Stimulated activated CD8-positive, alpha-beta memory T cell treated with anti-CD3 and anti-CD28 coated beads, Interleukin-12 subunit alpha, Interleukin-12 subunit beta, amount 100 ng/mL, for 4 hours (primary cell): Measurements from ENCODE around the gene TLX2.
A peak's percentile ranks its signal among the peaks of the same experiment; 100 is the strongest.

Experiments
- DNase-seq: peaks from one replicate; pipeline ENCODE4 v3.0.0-alpha.2; 2020; ENCODE audit warnings: low read depth

The TLX2 gene

DNA sequence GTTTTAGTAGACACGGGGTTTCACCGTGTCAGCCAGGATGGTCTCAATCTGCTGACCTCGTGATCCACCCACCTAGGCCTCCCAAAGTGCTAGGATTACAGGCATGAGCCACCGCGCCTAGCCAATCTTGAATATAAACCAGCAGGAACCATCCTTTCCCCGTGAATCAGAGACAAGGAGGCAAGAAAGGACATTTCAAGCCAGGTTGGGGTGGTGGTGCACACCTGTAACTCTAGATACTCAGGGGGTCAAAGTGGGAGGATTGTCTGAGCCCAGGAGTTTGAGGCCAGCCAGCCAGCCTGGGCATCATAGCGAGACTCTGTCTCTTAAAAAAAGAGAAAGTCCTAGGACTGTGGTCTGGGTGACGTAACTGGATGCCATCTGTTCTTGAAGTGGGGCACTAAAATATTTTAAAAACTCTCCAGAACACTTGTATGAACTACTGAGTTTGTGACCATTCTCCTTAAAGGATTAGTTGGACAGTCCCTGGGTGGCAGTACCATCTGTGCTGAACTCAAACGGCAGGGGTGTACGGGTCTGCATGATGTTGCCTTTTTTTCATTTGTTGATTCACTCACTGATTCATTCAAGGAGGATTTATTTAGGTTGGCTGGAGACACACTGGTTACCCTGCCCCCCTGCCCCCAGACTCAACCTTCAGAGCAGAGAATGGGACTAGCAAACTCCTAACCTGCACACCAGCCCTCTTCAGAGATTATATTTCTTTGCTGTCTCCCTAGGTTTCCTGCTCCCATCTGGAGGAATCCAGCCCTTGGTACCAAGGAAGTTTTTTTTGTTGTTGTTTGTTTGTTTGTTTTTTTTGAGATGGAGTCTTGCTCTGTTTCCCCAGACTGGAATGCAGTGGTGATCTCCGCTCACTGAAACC, 2.9 kb upstream of the TLX2 start:
- DNase-seq, result no peak

DNA sequence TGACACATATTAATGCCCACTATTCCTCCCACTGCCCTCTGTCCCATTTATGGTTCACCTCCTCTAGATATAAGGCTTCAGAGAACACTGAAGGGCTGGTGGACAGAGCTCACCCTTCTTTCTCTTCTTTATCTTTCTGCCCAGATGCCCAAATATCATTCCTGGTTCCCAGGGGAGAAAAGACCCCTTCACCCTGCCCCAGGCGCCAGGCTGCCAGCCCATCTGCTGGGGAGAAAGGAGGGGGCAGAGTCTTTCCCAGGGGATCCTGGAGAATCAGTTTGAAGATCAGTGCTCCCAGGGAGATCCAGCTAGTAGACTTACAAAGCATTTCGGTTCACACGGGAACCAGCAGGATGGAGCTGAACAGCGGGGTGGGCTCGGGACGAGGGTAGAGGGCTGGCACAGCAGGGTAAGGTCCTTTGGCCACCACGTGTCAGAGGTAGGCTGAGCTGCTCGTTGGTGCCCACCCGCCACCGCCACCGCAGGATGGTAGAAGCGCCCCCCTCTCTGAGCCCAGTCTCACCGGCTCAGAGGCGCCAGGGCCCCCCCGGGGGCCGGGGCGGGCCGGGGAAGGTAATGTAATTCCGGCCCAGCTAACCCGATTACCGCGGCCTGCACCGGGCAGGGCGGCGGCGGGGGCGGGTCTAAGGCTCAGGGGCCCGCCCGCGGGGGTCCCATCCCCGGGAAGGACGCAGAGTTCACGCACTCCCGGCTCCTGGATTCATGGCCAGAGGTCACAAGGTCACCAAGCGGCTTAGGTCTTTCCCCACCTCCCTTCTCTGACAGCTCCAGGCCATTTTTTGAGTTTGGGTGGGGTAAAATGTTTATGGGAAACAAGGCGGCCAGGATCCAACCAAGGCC, 1.3 kb upstream of the TLX2 start:
- no peak for DNase-seq

DNA sequence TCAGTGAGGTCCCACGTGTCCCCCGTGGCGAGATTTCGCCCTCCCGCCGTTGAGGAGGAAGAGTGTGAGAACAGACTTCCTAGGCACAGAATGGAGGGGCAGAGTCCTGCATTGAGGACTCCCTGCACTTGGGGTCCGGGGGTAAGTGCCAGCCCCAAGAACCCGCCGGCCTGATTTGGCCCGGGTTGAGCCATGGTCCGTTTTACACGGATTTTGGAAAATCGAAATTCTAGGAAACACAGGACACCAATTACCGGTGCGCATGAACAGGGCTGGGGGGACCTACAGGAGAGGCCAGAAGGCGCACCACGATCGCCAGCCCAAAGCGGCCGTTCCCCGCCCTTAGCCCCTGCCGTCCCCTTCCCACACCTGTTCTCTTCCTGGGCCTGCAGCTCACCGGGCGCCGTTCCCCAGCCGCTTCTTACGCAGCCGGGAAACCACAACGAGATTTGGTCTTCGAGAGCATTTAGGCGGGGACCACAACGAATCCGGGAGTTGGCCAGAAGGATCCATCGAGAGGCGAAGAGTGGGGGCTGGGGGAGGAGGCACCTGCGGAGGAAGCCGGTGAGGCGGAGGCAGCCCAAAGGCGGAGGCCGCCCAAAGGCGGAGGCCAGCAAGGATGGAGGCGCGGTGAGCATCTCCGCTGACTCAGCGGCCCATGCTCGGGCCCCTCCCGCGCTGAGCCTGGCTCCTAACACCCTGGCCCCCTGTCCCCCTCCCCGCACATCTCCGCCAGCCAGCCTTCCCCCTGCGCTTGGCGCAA, 464 bp upstream of the TLX2 start:
- DNase-seq, result no peak

DNA sequence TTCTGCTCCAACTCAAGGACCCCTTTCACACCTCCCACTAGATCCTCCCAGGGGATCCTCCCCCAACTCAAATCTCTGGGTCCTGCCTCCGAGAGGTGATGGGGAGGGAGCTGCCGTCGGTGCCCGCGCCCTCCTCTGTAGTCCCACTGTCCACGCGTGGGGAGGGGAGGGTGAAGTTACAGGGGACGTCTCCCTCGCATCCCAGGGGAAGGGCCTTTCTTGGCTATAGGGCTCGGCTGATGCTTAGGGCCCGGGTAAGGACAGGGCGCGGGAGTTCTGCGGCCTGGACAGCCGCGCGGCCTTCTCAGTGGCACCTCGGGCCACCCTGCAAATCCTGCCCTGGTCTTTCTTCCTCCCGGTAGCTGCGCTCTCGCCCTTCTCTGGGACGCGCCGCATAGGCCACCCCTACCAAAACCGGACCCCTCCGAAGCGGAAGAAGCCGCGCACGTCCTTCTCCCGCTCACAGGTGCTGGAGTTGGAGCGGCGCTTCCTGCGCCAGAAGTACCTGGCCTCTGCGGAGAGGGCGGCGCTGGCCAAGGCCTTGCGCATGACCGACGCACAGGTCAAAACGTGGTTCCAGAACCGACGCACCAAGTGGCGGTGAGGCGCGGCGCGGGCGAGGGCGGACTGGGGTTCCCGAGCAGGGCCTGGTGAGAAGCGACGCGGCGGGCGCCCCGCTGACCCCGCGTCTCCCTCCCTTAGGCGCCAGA, 1.2 kb downstream of the TLX2 start:
- no peak for DNase-seq

DNA sequence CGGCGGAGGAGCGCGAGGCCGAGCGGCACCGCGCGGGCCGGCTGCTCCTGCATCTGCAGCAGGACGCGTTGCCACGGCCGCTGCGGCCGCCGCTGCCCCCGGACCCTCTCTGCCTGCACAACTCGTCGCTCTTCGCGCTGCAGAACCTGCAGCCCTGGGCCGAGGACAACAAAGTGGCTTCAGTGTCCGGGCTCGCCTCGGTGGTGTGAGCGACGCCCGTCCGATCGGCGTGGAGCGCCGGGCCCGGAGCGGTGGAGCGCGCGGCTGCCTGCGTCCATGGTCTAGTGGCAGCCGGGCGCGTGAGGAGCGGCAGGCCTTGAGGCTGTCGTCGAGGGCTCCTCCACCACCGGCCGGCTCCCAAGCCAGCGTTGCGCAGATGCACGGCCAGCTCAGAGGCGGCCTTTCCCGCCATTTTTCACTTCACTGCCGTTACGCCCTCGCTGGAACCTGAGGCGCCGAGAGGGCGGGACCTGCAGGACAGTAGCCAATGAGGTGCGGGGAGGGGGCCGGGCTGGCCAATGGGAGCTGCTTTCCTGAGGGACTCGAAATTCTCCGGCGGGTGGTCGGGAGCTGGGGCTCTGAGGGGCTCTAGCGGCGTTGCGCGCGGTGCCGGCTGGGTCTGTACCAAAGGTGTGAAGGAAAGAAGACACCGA, 1.9 kb downstream of the TLX2 start:
- peak; percentile 57 for DNase-seq

DNA sequence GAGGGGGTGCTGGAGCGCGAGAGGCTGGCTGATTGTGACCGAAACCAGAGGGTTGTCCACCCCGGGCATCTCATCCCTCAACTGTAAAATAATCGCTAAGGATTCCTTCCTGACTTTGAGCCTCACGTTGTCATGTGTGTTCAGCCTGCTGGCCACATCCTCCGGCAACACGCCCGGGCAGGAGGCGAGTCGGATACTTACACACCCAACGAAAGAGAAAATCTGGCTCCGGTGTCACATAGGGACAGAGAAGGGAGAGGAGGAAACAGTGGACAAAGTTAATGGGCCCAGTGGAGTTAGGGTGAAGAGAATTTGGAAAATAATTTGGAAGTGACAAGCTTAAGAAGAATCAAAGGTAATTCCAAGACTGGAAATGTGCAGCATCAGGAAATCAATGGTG, 2.4 kb downstream of the TLX2 start:
- no peak for DNase-seq

DNA sequence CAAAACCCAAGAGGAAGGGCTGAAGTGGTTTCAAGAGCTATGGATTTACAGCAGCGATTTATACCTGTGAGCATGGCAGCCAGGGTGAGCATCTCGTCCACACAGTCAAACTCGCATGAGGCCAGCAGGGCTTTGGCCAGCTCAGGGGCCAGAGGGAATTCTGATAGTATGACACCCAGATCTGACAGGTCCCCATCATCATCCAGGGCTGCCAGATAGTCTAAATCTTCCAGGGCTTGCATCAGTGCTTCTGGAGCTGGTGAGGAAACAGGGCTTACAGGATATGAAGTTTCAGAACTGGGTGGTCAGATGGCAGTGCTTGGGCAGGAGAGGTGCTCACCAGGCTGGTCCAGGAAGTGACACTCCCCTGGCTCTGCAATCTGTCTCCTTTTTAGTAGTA, 8.3 kb downstream of the TLX2 start:
- no peak for DNase-seq

DNA sequence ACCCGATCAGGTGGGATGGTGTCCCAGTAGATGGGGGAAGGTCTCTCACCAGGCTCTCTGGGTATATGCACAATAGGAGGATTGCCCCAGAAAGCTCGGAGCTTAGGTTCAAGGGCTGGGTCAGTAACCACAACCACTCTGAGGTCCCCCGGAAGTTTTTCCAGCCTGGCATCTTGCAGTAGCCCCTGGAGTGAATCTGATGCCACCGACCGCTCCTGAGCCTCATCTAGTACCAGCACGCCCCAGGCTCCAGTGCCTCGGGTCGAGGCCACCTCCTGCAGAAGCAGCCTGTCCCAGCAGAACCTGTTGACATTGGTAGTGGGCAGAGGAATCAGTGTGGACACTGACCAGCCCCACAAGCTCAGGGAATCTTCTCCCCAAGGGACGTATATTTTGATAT, 9.8 kb downstream of the TLX2 start:
- no peak for DNase-seq

DNA sequence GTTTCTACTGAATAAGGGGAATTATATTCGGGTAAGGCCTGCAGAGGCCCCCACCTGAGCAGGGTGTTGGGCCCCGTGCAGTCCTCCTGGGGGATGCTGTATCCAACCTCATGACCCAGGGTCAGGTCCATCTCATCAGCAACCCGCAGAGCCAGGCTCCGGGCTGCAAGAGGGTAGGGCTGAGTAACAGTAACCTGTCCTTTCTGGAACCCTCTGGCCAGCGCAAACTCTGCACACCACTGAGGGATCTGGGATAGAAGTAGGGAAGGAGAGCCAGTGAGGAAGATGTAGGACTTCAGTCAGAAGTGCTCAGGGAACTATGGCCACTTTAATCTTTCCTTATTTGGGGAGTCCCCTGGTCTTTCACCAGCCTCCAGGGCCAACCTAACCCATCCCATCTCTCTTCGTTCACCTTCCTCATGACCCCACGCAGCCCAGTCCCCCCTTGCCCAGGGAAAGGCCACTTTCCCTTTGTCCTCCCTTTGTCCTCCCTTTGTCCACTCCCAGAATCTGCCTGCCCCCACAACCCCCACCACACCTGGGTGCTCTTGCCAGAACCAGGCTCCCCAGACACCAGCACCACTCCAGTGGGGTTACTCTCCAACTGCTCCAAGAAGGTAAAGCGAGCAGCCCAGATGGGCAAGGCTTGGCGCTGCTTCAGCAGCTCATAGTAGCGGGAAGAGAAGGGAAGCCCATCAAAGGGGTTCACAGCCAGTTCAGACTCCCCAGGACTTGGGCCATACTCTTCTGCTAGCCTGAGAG, 10.9 kb downstream of the TLX2 start:
- DNase-seq, result no peak

DNA sequence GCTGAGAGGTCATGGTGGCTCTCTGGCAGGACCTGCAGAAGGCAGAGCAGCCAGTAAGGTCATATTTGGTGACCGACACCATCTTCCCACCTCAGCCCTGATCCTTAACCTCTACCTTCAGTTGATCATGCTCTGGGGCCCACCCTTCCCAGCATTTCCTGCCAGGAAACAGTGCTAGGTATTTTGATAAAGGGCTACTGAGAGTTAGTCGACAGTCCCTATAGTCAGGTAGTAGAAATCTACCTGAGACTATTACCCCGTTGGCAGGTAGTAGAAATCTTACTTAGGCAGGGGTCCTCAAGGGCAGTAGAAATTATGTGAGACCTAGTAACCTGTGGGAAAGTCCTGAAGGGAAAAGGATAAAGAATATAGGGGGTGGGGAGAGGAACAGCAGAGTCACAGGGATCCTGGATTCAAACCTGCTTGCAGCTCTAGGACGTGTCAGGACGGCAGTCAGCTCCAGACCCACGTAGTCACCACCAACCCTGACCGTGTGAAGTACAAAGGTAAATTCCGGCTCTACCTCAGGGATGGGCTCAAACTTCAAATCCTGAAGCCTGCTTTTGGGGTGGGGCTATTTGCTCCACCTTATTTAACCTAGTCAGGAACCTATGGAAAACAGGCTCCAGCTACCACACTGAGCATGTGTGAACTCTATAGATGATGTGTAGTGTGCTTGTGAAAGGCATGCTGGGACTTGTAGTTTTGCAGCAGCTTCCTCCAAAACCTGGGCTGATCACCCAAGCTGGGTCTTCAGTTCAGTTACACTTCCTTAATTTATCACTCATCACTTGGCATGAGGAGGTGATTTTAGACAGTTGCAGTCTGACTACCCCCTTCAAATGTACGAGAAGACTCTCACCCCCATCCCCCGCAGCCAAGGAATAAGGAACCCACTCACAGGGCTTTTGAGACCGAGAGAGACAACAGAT, 11.7 kb downstream of the TLX2 start, which contains the start of gene DQX1:
Gene DQX1, minus strand, starts transcription at position 515 of the 932 bp plus-strand sequence. Its CDS starts 502 bp downstream, at position 13.
- no peak for DNase-seq

DNA sequence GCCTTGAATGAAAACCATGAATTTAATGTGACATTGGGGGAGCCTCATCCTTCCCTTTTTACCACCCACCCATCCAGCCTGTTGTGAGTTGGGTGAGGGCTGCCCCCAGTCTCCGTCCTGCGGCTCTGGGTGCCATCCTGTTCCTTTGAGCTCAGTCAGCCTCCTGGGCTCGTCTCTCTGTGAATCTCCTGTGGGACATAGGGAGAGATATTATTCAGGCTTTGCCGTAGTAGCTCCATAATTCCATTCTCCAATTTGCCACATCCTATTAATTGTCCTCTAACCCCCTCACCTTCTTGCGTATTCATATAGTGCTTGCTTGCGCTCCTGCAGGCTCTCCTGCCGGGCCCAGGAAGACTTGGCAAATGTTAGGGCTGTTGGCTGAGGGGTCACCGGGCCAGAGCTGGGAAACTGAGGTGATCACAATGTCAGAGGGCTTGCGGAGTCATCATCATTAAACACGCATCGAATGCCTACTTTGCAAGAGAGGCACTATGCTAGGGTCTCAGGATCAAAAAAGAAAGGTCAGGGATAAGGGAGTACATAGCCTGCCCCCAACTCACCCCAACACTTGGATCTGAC, 12.5 kb downstream of the TLX2 start:
- no peak for DNase-seq

DNA sequence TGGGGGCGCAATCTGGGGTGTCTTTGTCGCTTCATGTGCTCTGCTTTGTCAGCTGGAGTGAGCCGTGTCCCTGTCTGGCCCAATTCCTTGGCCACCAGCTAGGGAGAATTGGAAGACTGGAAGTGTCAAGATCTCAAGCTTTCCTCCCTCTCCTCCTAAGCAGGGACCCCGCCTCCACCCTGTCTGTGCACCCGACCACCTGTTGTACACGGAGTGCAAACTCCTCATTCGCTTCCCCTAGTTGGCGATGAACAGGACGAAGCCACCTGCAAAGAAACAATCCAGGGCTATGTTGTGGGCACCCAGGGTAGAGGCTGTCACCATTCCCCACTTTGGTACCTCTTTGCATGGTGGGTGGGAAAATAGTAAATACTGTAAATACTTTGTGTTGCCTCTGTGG, 13.5 kb downstream of the TLX2 start:
- no peak for DNase-seq

DNA sequence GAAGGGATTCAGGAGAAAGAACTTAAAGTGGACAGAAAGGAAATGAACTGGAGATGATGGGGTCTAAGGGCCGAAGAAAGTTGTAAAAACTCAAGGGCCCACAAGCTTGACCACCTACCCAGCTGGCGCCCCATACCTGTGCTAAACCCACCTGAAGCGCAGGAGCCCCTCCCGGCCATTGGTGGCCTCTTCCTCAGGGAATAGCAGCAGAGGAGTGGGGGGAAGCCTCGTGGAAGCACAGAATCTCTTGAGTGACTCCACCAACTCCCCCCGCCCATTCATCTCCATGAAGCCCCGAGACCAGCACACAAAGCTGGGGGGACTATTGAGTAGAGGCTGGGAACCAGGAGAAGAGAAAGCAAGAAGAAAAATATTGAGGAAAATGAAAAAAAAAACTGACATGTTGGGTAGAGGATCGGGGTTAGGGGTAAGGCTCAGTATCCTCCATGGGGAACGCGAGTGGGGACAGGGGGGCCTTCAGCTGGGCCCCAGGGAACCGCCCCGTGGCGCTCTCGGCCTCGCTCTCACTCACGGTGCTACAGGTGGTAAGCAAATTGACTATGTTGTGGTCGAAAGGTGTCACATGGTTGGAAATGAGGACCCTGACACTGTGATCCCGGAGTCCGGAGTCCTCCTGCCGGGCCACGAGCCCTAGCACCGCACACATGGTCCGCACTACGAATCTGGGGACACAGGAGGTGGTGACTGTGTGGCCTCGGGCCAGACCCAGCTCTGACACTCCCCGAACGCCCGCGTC, 14.5 kb downstream of the TLX2 start:
- DNase-seq, result no peak

DNA sequence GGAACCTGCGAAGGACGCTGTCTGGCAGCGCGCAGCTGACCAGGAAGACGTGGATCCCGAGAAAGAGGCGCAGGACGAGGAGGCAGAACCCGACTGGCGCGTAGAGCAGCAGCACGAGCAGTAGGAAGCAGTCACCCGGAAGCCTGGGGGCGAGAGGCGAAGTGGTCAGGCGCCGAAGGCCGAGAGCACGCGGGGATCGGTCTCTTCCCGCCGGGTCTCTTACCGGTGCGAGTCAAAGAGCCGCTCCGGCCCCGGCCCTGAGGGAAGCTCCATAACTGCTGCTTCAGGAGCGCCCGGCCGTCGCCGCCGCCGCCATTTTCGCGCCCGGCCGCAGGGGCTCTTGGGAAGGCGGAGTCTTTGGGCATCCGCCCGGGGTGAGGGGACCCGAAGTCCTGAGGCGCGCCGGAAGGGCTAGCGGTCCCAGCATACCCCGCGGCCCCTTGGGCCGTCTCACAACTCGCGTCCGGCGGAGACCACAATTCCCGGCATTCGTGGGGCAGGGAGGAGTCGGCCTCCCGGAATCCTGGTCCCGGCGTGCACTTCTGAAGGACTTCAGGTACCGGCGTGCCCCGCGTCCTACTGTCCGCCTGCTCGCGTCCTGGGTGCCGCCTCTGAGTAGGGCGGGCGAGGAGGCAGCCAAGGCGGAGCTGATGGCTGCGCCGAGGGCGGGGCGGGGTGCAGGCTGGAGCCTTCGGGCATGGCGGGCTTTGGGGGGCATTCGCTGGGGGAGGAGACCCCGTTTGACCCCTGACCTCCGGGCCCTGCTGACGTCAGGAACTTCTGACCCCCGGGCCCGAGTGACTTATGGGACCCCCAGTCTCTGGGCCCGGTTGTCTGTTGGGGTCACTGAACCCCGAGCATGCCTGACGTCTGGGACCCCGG, 15.3 kb downstream of the TLX2 start, which contains the start of the genes AUP1 and HTRA2:
Gene AUP1, minus strand, starts transcription at position 350 of the 882 bp plus-strand sequence. Its CDS starts 77 bp downstream, at position 273.
Gene HTRA2, plus strand, starts transcription at position 577 of the 882 bp plus-strand sequence. Its CDS starts 74 bp downstream, at position 651.
- DNase-seq, result peak; percentile 78

DNA sequence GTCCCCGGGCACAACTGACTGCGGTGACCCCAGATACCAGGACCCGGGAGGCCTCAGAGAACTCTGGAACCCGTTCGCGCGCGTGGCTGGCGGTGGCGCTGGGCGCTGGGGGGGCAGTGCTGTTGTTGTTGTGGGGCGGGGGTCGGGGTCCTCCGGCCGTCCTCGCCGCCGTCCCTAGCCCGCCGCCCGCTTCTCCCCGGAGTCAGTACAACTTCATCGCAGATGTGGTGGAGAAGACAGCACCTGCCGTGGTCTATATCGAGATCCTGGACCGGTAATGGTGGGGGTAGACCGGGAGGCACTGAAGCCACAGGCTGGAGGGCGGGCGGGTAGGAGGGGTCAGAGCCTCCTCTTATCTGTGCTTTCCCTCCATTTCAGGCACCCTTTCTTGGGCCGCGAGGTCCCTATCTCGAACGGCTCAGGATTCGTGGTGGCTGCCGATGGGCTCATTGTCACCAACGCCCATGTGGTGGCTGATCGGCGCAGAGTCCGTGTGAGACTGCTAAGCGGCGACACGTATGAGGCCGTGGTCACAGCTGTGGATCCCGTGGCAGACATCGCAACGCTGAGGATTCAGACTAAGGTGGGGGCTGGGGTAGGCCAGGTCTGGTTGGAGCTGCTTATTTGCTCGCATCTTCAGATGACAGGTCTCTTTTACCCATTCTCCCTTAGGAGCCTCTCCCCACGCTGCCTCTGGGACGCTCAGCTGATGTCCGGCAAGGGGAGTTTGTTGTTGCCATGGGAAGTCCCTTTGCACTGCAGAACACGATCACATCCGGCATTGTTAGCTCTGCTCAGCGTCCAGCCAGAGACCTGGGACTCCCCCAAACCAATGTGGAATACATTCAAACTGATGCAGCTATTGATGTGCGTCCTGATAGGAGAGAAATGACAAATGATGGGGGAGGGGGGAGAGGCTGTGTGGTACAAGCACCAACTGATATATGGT, 16.3 kb downstream of the TLX2 start:
- no peak for DNase-seq

DNA sequence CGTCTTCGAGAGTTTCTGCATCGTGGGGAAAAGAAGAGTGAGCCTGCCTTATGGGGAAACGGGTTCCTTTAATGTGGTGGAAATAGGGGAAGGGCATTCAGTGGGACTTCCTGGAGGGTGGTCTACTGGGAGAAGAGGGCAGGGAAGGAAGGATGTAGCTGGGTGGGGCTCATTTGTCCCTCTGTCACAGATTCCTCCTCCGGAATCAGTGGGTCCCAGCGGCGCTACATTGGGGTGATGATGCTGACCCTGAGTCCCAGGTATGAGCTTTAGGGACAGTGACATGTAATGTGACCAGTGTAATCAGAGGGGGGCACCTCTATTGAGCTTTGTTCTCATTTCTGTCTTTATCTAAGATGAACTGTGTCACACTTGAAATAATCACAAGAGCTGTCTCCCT, 17.4 kb downstream of the TLX2 start:
- DNase-seq, result no peak
